Mesodermal cell (in vitro differentiated cells): ENCODE measurements around the gene GNL3.
"Not testable (repeated sequence)": the region's sequence is repeated elsewhere in the genome, so short reads cannot be mapped to it uniquely, and the experiment has no call there.

Experiments
- H3K27ac ChIP-seq: 2 replicates; pipeline ENCODE4 v1.7.0; 2013; ENCODE audit warnings: mild to moderate bottlenecking, low read depth, low read length, moderate library complexity; ENCODE audit not compliant: severe bottlenecking
- H3K36me3 ChIP-seq: 2 replicates; pipeline ENCODE4 v1.7.1; 2013; ENCODE audit warnings: mild to moderate bottlenecking, low read length, moderate library complexity; ENCODE audit not compliant: control insufficient read depth, insufficient read depth
- H3K4me1 ChIP-seq: one replicate; pipeline ENCODE4 v1.7.1; 2013; ENCODE audit warnings: mild to moderate bottlenecking, low read length; ENCODE audit not compliant: insufficient read depth, control insufficient read depth, poor library complexity, severe bottlenecking
- H3K4me3 ChIP-seq: 2 replicates; pipeline ENCODE4 v1.7.0; 2013; ENCODE audit warnings: low read length, control low read depth, mild to moderate bottlenecking; ENCODE audit not compliant: insufficient read depth, poor library complexity, severe bottlenecking; ENCODE audit errors: extremely low read depth
- H3K9me3 ChIP-seq: 2 replicates; pipeline ENCODE4 v1.7.1; 2013; ENCODE audit warnings: mild to moderate bottlenecking, low read length, moderate library complexity; ENCODE audit not compliant: control insufficient read depth
- WGBS, 2 experiments: methylation state at CpG; one replicate each; pipeline ENCODE4 v1.1.5; 2013; ENCODE audit warnings: missing lambda C conversion rate in 2 of 2; ENCODE audit not compliant: insufficient coverage in 2 of 2; 5-methylcytosine and 5-hydroxymethylcytosine counted together

The GNL3 gene

DNA sequence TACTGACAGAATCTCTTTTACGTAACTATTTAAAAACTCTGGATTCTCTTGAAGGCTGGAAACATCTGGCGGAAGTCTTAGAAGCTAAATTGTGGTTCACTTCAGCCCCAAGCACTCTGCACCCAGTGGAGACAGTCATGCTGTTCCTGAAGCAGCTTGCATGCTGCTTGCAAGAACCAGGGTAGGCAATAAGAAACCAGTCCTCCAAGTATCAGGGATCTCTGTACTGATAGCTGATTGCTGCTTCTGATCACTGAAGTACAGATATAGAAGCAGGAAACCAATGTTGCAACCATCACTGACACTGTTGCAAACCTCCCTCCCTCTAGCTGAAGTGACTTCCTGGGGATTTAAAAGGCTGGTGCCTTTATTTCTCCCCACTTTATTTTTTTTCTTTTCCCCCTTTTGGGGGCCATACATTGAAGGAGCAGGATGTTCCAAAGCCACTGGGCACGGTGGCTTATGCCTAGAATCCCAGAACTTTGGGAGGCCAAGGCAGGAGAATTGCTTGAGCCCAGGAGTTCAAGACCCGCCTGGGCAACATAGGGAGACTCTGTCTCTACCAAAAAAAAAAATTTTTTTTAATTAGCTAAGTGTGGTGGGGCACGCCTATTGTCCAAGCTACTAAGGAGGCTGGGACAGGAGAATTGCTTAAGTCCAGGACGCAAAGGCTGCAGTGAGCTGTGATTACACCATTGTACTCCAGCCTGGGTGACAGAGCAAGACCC is 35.3 kb downstream of the GNL3 start:
- 90 to 96% methylated on average over 3 to 5 of the region's 6 CpGs for WGBS, 2 experiments
- H3K4me1 ChIP-seq = no peaks in the 10 kb centered on the region
- H3K9me3 ChIP-seq = no peaks in the 10 kb centered on the region
- peaks cover 25% of the 10 kb centered on the region for H3K36me3 ChIP-seq
- no peak overlapping the region for H3K4me3 ChIP-seq
- no peak overlapping the region for H3K27ac ChIP-seq

DNA sequence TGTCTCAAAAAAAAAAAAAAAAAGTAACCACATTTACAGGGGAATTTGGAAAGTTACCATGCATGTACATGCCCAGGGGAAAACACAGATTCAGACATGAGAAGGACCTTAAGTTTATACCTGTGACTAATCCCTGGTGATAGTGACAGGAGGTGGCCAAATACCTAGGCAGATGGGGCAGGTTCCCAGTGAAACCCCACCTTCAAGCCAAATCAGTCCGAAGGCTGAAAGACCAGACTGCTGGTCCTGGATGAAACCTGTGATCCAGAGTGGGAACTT is 35.8 kb downstream of the GNL3 start:
- 92 to 100% methylated on average over 1 of the region's 1 CpG for WGBS, 2 experiments
- Histone ChIP-seq H3K9me3 (no peaks in the 10 kb centered on the region), H3K4me1 (no peaks in the 10 kb centered on the region), H3K36me3 (peaks cover 25% of the 10 kb centered on the region), H3K4me3 (no peak overlapping the region), H3K27ac (no peak overlapping the region)

DNA sequence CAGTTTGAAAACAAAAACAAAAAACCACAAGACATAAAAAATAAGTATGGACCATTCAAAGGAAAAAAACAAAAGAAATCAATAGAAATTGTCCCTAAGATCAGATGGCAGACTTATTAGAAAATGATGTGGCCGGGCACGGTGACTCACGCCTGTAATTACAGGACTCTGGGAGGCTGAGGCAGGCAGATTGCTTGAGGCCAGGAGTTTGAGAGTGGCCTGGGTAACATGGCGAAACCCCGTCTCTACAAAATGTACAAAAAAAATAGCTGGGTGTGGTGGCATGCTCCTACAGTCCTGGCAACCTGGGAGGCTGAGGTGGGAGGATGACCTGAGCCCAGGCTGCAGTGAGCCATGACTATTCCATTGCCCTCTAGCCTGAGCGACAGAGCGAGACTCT is 36.7 kb downstream of the GNL3 start:
- Histone ChIP-seq H3K36me3 (peaks cover 28% of the 10 kb centered on the region), H3K4me1 (no peaks in the 10 kb centered on the region), H3K9me3 (no peaks in the 10 kb centered on the region), H3K4me3 (no peak overlapping the region), H3K27ac (no peak overlapping the region)
- WGBS, 2 experiments = 94 to 97% methylated on average over 7 of the region's 7 CpGs

DNA sequence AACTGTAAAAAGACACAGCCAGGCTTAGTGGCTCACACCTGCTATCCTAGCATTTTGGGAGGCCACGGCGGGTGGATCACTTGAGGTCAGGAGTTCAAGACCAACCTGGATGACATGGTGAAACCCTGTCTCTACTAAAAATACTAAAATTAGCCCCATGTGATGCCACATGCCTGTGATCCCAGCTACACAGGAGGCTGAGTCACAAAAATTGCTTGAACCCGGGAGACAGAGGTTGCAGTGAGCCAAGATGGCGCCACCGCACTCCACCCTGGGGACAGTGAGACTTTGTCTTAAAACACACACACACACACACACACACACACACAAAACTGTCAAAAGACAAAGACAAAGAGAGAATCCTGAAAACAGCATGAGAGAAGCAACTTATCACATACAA is 38.1 kb downstream of the GNL3 start:
- Histone ChIP-seq H3K4me1 (no peaks in the 10 kb centered on the region), H3K4me3 (no peak overlapping the region), H3K9me3 (no peaks in the 10 kb centered on the region), H3K36me3 (peaks cover 27% of the 10 kb centered on the region), H3K27ac (no peak overlapping the region)
- WGBS, 2 experiments = 95 to 97% methylated on average over 2 to 3 of the region's 5 CpGs

DNA sequence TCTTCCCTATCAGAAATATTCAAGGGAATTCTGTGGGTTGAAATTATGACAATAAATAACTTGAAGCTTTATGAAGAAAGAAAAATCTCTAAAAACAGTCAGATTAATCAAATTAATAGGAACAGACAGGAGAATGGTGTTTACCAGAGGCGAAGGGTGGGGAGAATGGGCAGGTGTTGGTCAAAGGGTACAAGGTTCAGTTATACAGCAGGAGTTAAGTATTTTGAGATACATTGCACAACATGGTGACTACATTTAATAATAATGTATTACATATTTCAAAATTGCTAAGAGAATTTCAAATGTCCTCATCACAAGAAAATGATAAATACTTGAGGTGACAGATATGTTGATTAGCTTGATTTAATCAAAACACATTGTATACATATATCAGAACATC is 38.7 kb downstream of the GNL3 start:
- Histone ChIP-seq H3K36me3 (peaks cover 22% of the 10 kb centered on the region), H3K27ac (no peak overlapping the region), H3K9me3 (no peaks in the 10 kb centered on the region), H3K4me3 (no peak overlapping the region), H3K4me1 (no peaks in the 10 kb centered on the region)
- WGBS, 2 experiments = no CpG with 5 or more reads among the region's 1 CpG

DNA sequence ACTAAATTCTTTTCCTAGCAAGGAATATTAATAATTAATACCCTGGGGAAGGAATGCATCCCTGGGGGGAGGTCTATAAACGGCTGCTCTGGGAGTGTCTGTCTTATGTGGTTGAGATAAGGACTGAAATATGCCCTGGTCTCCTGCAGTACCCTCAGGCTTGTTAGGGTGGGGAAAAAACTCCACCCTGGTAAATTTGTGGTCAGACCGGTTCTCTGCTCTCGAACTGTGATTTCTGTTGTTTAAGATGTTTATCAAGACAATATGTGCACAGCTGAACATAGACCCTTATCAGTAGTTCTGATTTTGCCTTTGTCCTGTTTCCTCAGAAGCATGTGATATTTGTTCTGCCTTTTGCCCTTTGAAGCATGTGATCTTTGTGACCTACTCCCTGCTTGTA is 42.9 kb downstream of the GNL3 start:
- not testable (repeated sequence) for H3K27ac ChIP-seq, H3K4me3 ChIP-seq, H3K4me1 ChIP-seq
- 75% methylated on average over 2 of the region's 3 CpGs; no CpG with 5 or more reads in 1 of the 2 experiments for WGBS, 2 experiments
- peaks cover 10% of the 10 kb centered on the region for H3K9me3 ChIP-seq
- peaks cover 47% of the 10 kb centered on the region for H3K36me3 ChIP-seq

DNA sequence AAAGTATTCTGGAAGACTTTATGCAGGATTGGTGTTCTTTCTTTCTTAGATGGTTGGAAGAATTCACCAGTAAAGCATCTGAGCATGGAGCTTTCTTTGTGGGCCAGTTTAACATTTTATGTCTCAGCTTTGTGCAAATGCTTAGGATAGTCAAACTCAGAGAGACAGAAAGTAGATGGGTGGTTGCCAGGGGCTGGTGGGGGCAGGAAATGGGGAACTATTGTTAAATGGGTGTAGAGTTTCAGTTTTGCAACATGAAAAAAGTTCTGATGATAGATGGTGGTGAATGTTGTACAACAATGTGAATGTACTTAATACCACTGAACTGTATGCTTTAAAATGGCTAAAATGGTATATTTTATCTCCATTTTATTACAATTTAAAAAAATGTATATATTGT is 44.8 kb downstream of the GNL3 start:
- Histone ChIP-seq H3K27ac (no peak overlapping the region), H3K9me3 (peaks cover 10% of the 10 kb centered on the region)

DNA sequence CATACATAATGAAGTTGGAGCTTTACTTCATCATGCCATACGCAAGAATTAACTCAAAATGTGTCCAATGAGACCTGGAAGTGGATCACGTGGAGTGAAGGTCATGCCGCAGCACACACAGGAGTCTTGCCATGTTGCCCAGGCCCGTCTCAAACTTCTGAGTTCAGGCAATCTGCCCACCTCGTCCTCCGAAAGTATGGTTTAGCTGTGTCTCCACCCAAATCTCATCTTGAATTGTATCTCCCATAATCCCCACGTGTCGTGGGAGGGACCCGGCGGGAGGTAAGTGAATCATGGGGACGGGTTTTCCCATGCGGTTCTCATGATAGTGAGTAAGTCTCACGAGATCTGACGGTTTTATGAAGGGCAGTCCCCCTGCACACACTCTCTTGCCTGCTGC is 45.8 kb downstream of the GNL3 start:
- H3K4me1 ChIP-seq = no peaks in the 10 kb centered on the region
- H3K9me3 ChIP-seq = peaks cover 10% of the 10 kb centered on the region
- no peak overlapping the region for H3K27ac ChIP-seq
- 88 to 90% methylated on average over 9 to 14 of the region's 14 CpGs for WGBS, 2 experiments
- H3K36me3 ChIP-seq = peaks cover 68% of the 10 kb centered on the region
- H3K4me3 ChIP-seq = no peak overlapping the region

More for the DNA sequence above, 44.8 kb downstream of the GNL3 start:
- no peak overlapping the region for H3K4me3 ChIP-seq
- H3K36me3 ChIP-seq = peaks cover 60% of the 10 kb centered on the region
- no peaks in the 10 kb centered on the region for H3K4me1 ChIP-seq

DNA sequence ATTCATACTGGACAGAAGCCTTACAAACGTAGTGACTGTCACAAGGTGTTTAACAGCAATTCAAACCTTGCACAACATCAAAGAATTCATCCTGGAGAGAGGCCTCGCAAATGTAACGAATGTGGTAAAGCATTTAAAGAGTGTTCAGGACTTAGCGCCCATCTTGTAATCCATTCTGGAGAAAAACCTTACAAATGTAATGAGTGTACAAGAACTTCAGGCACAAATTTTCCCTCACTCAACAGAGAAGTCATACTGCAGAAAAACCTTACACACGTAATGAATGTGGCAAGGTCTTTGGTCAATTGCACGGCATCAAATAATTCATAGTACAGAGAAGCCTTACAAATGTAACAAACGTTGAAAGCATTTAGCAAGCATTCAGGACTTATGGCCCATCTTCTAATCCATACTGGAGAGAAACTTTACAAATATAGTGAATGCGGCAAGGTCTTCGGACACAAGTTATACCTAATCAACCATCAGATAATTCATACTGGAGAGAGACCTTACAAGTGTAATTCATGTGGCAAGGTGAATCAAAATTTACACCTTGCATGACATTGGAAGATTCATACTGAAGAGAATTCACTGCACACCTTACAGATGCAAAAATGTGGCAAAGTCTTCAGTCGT is 47.5 kb downstream of the GNL3 start:
- Histone ChIP-seq H3K4me1 (no peaks in the 10 kb centered on the region), H3K27ac (no peak overlapping the region), H3K9me3 (peaks cover 10% of the 10 kb centered on the region), H3K36me3 (peaks cover 74% of the 10 kb centered on the region), H3K4me3 (no peak overlapping the region)
- 90 to 95% methylated on average over 3 to 9 of the region's 10 CpGs for WGBS, 2 experiments

DNA sequence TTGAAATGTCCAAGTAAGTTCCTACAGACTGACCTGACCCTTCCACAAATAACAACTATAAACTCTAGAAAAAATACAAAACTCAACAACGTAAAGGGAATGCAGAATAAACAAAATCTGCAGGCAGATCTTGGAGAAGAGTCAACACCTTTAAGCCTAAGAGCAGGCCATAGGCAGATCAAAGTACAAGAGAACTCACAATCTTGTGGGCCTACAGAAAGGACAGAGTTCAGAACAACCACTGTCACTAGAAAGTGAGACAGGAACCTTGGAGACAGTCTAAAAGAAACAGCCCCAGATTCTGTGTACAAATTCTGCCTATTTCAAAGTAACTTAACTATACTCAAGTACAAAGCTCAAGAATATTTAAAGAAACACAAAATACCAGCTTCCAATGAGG is 53.9 kb downstream of the GNL3 start:
- H3K27ac ChIP-seq = no peak overlapping the region
- no peak overlapping the region for H3K4me3 ChIP-seq
- H3K9me3 ChIP-seq = no peaks in the 10 kb centered on the region
- peaks cover 92% of the 10 kb centered on the region for H3K36me3 ChIP-seq
- WGBS, 2 experiments = 67 to 100% methylated on average over 1 of the region's 1 CpG
- H3K4me1 ChIP-seq = no peaks in the 10 kb centered on the region

DNA sequence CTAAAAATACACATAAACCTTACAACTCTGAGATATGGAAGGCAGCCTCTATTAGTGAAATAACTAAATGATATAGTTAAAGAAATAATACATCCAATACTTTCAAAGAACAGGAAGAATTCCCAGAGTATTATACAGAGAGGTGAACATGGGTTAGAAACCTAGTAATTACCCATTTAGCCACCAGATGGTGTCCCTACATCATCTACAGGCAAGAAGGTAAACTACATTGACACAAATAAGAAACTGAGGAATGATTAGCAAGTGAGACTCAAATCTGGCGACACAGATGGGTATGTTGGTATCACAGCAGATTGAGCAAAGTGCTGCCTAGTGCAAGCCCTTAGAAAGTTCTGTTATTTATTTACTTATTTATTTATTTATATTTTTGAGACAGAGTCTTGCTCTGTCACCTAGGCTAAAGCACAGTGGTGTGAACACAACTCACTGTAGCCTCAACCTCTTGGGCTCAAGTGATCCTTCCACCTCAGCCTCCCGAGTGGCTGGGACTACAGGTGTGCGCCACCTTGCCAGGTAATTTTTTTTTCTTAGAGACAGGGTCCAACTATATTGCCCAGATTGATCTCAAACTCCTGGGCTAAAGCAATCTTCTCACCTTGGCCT is 56.7 kb downstream of the GNL3 start:
- Histone ChIP-seq H3K9me3 (no peaks in the 10 kb centered on the region), H3K4me3 (no peak overlapping the region), H3K27ac (no peak overlapping the region), H3K4me1 (no peaks in the 10 kb centered on the region), H3K36me3 (peaks cover 94% of the 10 kb centered on the region)
- WGBS, 2 experiments = 86 to 89% methylated on average over 2 to 3 of the region's 3 CpGs
